GM12878 (cell line): ENCODE measurements around the gene CCDC15.

ENCODE experiments used
- BHLHE40 ChIP-seq, 2 experiments: fragments of 450-650 bp in 1 of 2; IDR thresholded peaks; 2 replicates each; pipeline ENCODE4 v1.6.1; 2011 to 2017; ENCODE audit warnings: low read depth in 2 of 2, borderline replicate concordance in 1 of 2, improper control_type of control experiment in 1 of 2, low read length in 1 of 2, mild to moderate bottlenecking in 1 of 2
- CBX3 ChIP-seq: fragments of 200-600 bp; sonication (generic); IDR thresholded peaks from 2 replicates; pipeline ENCODE4 v1.6.1; 2016; ENCODE audit warnings: low read depth, borderline replicate concordance
- CEBPB ChIP-seq, 2 experiments: fragments of 150-350 bp in 1 of 2; IDR thresholded peaks; 2 replicates each; pipeline ENCODE4 v1.6.1; 2012 to 2014; ENCODE audit warnings: low read depth in 2 of 2, low read length in 2 of 2, borderline replicate concordance in 1 of 2, inconsistent platforms in 1 of 2
- CREM ChIP-seq: IDR thresholded peaks from 2 replicates; pipeline ENCODE4 v1.6.1; 2014; ENCODE audit warnings: antibody characterized with exemption, low read depth
- HCFC1 ChIP-seq: fragments of 150-350 bp; IDR thresholded peaks from 2 replicates; pipeline ENCODE4 v1.6.1; 2014; ENCODE audit warnings: low read length
- NR2F1 ChIP-seq: fragments of 450-650 bp; conservative IDR thresholded peaks from 2 replicates; pipeline ENCODE4 v1.6.1; 2017; ENCODE audit warnings: mild to moderate bottlenecking
- RAD21 ChIP-seq: IDR thresholded peaks from 2 replicates; pipeline ENCODE4 v1.6.1; 2011; ENCODE audit warnings: mild to moderate bottlenecking, low read depth, low read length, moderate library complexity; ENCODE audit not compliant: insufficient read depth
- YY1 ChIP-seq: IDR thresholded peaks from 2 replicates; pipeline ENCODE4 v1.6.1; 2011; ENCODE audit warnings: low read depth, mild to moderate bottlenecking, low read length
- ZBTB40 ChIP-seq: fragments of 450-650 bp; IDR thresholded peaks from 2 replicates; pipeline ENCODE4 v1.6.1; 2016; ENCODE audit warnings: mild to moderate bottlenecking, moderate library complexity, borderline replicate concordance
- ZZZ3 ChIP-seq: IDR thresholded peaks from 2 replicates; pipeline ENCODE4 v1.6.1; 2011; ENCODE audit warnings: low read depth; ENCODE audit not compliant: control insufficient read depth, insufficient read length
- TF ChIP-seq, protein P1 (sequence below): IDR thresholded peaks from 2 replicates; pipeline ENCODE4 v1.6.1; 2011; ENCODE audit warnings: borderline replicate concordance, low read depth, mild to moderate bottlenecking, moderate library complexity, mixed read lengths, low read length; ENCODE audit not compliant: insufficient read depth; ENCODE audit errors: extremely low read length
- TF ChIP-seq, protein P2 (sequence below), 3 experiments: IDR thresholded peaks in 2 of 3; conservative IDR thresholded peaks in 1 of 3; 2 replicates each; pipeline ENCODE4 v1.5.1; 2011; ENCODE audit warnings: low read depth in 3 of 3, low read length in 3 of 3, mild to moderate bottlenecking in 3 of 3, control low read depth in 2 of 3, moderate library complexity in 2 of 3, inconsistent platforms in 1 of 3, mixed read lengths in 1 of 3; ENCODE audit not compliant: control insufficient read depth in 2 of 3, insufficient read depth in 1 of 3; ENCODE audit errors: extremely low read depth in 1 of 3
- TF ChIP-seq, protein P3 (sequence below): fragments of 450-650 bp; IDR thresholded peaks from 2 replicates; pipeline ENCODE4 v1.6.1; 2018; ENCODE audit warnings: mild to moderate bottlenecking, low read depth, moderate library complexity; ENCODE audit not compliant: partially characterized antibody
- TF ChIP-seq, protein P4 (sequence below): fragments of 450-650 bp; IDR thresholded peaks from 2 replicates; pipeline ENCODE4 v1.6.1; 2014; ENCODE audit warnings: mild to moderate bottlenecking

DNA sequence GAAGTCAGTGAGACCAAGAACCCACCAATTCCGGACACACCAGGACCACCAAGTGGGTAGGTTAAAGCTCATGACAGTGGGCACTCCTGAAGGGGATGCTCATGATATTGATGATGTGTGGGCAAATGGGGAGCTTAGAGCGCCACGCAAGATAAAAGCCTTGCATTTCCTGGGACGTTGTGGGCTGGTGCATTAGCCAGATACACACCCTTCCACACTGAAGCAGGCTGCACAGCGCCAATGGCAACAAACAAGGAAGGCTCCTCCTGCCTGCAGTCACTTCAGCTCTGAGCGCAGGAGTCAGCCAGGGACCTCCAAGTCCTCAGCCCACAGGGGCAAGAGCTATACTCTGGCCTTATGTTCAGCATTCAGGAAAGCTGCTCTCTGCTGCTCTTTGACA lies 136.8 kb downstream of the CCDC15 start:
- TF ChIP-seq BHLHE40 (IDR thresholded peaks at IDR 0.05; ENCODE audit: borderline replicate concordance in 1 of 2, low read depth in 2 of 2, low read length in 1 of 2) (no peak), CEBPB (IDR thresholded peaks at IDR 0.05; ENCODE audit: borderline replicate concordance in 1 of 2, low read depth in 2 of 2, low read length in 2 of 2) (no peak), RAD21 (no peak), ZZZ3 (no peak), HCFC1 (no peak), NR2F1 (no peak), ZBTB40 (no peak), CREM (no peak), YY1 (no peak), CBX3 (no peak)
- TF ChIP-seq, protein P1, sequence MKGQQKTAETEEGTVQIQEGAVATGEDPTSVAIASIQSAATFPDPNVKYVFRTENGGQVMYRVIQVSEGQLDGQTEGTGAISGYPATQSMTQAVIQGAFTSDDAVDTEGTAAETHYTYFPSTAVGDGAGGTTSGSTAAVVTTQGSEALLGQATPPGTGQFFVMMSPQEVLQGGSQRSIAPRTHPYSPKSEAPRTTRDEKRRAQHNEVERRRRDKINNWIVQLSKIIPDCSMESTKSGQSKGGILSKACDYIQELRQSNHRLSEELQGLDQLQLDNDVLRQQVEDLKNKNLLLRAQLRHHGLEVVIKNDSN: no peak
- TF ChIP-seq, protein P2, sequence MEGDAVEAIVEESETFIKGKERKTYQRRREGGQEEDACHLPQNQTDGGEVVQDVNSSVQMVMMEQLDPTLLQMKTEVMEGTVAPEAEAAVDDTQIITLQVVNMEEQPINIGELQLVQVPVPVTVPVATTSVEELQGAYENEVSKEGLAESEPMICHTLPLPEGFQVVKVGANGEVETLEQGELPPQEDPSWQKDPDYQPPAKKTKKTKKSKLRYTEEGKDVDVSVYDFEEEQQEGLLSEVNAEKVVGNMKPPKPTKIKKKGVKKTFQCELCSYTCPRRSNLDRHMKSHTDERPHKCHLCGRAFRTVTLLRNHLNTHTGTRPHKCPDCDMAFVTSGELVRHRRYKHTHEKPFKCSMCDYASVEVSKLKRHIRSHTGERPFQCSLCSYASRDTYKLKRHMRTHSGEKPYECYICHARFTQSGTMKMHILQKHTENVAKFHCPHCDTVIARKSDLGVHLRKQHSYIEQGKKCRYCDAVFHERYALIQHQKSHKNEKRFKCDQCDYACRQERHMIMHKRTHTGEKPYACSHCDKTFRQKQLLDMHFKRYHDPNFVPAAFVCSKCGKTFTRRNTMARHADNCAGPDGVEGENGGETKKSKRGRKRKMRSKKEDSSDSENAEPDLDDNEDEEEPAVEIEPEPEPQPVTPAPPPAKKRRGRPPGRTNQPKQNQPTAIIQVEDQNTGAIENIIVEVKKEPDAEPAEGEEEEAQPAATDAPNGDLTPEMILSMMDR (IDR thresholded peaks at IDR 0.05 in 2 of 3, conservative IDR thresholded peaks at IDR 0.05 in 1 of 3; ENCODE audit: control insufficient read depth in 2 of 3, extremely low read depth in 1 of 3, insufficient read depth in 1 of 3, low read depth in 3 of 3, low read length in 3 of 3): no peak
- TF ChIP-seq, protein P3, sequence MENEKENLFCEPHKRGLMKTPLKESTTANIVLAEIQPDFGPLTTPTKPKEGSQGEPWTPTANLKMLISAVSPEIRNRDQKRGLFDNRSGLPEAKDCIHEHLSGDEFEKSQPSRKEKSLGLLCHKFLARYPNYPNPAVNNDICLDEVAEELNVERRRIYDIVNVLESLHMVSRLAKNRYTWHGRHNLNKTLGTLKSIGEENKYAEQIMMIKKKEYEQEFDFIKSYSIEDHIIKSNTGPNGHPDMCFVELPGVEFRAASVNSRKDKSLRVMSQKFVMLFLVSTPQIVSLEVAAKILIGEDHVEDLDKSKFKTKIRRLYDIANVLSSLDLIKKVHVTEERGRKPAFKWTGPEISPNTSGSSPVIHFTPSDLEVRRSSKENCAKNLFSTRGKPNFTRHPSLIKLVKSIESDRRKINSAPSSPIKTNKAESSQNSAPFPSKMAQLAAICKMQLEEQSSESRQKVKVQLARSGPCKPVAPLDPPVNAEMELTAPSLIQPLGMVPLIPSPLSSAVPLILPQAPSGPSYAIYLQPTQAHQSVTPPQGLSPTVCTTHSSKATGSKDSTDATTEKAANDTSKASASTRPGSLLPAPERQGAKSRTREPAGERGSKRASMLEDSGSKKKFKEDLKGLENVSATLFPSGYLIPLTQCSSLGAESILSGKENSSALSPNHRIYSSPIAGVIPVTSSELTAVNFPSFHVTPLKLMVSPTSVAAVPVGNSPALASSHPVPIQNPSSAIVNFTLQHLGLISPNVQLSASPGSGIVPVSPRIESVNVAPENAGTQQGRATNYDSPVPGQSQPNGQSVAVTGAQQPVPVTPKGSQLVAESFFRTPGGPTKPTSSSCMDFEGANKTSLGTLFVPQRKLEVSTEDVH: no peak
- TF ChIP-seq, protein P4, sequence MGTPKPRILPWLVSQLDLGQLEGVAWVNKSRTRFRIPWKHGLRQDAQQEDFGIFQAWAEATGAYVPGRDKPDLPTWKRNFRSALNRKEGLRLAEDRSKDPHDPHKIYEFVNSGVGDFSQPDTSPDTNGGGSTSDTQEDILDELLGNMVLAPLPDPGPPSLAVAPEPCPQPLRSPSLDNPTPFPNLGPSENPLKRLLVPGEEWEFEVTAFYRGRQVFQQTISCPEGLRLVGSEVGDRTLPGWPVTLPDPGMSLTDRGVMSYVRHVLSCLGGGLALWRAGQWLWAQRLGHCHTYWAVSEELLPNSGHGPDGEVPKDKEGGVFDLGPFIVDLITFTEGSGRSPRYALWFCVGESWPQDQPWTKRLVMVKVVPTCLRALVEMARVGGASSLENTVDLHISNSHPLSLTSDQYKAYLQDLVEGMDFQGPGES: no peak
